GM12872 (cell line): ENCODE data around the gene MRPL36.

Source experiments
- CTCF ChIP-seq: IDR thresholded peaks from 3 replicates; pipeline ENCODE4 v1.5.1; 2011; ENCODE audit warnings: low read depth, mild to moderate bottlenecking, low read length, moderate library complexity; ENCODE audit not compliant: insufficient read depth

The MRPL36 gene

GRCh38 chr5:1823381-1824034 lies 23.9 kb upstream of the MRPL36 start:
- no peak for TF ChIP-seq CTCF

- TF ChIP-seq CTCF: no peak
Measured at GRCh38 chr5:1821862-1822261, 22.2 kb upstream of the MRPL36 start.

- TF ChIP-seq CTCF: no peak
Measured at GRCh38 chr5:1820926-1821325, 21.3 kb upstream of the MRPL36 start.

GRCh38 chr5:1820381-1820780 lies 20.7 kb upstream of the MRPL36 start:
- TF ChIP-seq CTCF: no peak

- TF ChIP-seq CTCF: no peak
Measured at GRCh38 chr5:1819458-1819857, 19.8 kb upstream of the MRPL36 start.

- no peak for TF ChIP-seq CTCF
Measured at GRCh38 chr5:1818784-1819183, 19.1 kb upstream of the MRPL36 start.

GRCh38 chr5:1817261-1818043 lies 17.8 kb upstream of the MRPL36 start:
- TF ChIP-seq CTCF: no peak
